GM18511 (cell line): ENCODE results near the gene EEF1AKMT4.

ENCODE experiments used
- ATAC-seq: cut with Tn5 transposase; IDR thresholded peaks from one replicate; pipeline ENCODE4 v1.9.1; 2021; ENCODE audit warnings: mild to moderate bottlenecking, moderate library complexity; ENCODE audit not compliant: unreplicated experiment

Gene EEF1AKMT4

DNA sequence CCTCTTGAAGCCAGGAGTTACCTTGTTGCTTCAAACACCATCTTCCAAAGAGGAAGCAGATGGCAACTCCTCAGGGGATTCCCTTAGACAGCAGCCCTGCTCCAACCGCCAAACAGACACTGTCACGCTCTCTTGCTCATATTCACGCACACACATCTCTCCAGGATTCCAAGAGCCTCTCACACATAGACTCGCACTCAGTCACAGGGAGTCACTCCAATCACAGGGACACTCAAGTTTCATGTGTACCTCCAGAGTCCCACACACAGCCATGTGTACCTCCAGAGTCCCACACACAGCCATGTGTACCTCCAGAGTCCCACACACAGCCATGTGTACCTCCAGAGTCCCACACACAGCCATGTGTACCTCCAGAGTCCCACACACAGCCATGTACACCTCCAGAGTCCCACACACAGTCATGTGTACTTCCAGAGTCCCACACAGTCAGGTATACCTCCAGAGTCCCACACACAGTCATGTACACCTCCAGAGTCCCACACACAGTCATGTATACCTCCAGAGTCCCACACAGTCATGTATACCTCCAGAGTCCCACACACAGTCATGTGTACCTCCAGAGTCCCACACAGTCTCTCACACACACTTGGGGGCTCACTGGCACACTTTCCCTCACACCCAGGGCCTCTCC lies 14.0 kb upstream of the EEF1AKMT4 start:
- no peak for ATAC-seq

DNA sequence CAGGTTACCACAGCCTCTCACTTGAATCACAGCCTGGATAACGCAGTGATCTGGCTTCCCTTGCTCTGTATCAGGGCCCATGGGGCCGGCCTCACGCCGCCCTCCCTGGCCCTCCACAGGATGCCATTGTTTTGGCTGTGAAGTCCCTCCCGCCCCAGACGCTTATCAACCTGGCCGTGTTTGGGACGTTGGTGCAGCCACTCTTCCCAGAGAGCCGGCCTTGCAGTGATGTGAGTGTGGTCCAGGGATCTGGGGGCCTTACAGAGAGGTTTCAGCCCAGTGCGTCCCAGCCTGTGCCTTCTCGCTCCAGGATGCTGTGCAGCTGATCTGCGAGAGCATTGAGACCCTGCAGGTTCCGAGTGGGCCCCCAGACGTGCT lies 13.4 kb upstream of the EEF1AKMT4 start:
- no peak for ATAC-seq

DNA sequence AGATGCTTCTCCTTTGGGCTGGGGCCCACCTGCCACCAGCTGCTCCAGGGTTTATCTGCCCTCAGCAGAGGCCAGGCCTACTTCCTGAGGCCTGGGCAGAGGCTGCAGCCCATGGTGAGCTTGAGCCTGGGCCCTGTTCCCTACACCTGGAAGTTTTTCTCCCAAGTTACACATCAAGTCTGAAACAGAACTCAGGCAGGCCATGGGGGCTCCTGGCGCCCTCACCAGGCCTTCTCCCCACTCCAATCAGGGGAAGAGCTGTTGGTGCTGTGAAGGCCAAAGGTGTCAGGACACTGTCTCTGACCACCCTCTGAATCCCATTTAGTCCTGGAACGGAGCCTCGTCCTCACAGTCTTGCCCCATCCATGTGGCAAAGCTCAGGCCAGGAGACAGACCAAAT lies 12.8 kb upstream of the EEF1AKMT4 start:
- ATAC-seq: no peak

DNA sequence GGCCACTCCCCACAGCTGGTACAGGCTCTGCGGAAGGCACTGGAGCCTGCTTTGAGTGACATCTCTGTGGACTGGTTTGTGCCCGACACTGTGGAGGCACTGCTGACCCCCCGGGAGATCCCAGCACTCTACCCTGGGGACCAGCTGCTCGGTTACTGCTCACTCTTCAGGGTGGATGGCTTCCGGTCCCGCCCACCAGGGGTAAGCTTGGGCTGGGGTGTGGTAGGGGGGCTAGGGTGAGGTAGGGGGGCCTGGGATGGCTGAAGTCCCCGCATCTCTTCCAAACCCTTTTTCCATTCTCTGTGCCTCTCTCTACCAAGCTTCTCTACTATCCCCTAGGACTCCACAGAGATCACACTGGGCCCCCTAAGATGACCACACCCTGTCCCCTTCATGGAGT lies 12.3 kb upstream of the EEF1AKMT4 start:
- no peak for ATAC-seq

DNA sequence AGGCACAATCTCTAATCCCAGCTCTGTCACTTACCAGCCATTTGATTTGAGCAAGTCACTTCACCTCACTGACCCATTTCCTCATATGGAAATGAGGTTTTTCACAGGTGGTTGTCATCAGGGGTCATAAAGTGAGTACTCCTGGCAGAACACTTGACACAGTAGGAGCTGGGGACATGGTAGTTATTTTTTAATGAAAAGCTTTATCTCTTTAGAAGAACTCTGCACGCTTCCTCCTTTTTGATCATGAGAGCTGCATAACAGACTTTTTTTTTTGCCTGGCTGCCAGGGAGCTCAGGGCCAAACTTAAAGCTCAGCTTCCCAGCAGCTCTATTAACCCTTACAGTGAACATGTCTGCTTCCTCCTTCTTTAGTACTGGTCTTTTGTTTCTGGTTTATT lies 11.7 kb upstream of the EEF1AKMT4 start:
- no peak for ATAC-seq

DNA sequence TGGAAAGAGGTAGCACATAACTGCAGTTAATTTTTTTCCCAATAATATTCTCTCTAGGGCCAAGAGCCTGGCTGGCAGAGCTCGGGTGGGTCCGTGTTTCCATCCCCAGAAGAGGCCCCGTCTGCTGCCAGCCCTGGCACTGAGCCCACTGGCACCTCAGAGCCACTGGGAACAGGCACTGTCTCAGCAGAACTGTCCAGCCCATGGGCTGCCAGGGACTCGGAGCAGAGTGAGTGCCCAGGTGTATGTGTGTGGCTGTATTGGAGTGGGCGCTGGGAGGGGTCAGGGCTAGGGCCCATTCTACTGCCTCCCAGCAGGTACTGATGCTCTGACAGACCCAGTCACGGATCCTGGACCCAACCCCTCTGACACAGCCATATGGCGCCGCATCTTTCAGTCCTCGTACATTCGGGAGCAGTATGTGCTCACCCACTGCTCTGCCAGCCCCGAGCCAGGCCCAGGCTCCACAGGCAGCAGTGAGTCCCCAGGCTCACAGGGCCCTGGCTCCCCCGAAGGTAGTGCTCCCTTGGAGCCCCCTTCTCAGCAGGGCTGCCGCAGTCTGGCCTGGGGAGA lies 11.1 kb upstream of the EEF1AKMT4 start:
- no peak for ATAC-seq

DNA sequence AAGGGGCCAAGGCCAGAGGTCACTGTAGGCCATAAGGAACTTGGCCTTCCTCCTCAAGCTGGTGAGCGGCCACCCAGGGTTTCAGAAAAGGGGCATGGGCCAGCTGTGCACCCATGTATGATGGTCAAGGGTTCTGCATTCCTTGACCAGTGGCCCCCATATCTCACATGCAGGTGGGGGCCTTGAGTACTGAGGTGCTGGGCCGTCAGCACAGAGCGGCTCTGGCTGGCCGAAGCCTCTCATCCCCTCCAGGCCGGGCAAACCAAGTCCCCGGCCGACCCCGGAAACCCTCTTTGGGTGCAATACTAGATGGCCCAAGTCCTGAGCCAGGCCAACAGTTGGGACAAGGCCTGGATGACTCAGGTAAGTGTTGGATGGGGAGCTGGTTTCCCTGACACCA lies 10.3 kb upstream of the EEF1AKMT4 start:
- no peak for ATAC-seq

DNA sequence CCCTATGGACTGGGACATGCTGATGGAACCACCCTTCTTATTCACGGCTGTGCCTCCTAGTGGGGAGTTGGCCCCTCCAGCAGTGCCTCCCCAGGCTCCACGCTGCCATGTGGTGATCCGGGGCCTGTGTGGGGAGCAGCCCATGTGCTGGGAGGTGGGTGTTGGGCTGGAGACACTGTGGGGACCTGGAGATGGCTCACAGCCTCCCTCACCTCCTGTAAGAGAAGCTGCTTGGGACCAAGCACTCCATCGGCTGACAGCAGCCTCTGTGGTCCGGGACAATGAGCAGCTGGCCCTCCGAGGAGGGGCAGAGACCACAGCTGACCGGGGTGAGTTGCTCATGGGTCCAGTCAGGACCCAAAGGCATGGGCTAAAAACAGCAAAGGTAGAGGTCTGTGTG lies 9.8 kb upstream of the EEF1AKMT4 start:
- no peak for ATAC-seq

DNA sequence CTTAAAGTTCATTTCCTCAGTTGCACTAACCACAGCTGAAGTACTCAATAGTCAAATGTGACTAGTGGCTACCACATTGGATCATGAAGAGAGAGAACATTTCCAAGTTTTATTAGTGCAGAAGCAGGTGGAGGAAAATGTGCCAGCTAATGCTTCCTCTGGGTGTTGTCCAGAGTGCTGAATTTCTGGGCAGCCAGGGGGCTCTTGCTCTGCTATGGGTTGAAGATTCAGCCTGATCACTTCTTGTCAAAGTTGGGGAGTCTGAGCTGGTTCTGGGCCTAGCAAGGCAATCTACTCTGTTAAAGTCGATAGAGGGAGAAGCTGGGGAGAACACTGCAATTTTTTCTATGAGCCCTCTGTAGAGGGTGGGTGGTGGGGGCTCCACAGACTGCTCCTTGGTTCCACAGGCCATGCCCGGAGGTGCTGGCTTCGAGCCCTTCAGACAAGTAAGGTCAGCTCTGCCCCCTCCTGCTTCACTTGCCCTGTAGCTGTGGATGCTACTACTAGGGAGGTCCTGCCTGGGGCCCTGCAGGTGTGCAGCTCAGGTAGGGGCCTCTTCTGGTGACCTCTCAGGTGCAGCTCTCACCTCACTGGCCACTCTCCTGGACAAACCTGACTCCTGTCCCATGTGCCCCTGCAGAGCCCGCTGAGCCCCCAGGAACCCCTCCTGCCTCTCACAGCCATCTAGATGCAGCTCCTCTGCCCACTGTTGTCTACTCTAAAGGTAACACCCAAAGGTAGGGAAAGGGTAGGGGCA lies 8.9 kb upstream of the EEF1AKMT4 start:
- no peak for ATAC-seq

DNA sequence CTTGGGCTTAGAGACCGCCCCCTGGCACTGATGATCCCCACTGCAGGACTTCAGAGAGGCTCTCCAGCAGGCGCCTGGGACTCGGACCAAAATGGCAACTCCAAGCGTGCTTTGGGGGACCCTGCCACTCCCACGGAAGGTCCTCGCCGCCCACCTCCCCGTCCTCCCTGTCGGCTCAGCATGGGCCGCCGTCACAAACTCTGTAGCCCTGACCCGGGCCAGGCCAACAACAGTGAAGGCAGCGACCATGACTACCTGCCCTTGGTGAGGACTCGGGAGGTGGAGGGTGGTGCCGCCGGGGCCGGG lies 8.4 kb upstream of the EEF1AKMT4 start:
- ATAC-seq: no peak

DNA sequence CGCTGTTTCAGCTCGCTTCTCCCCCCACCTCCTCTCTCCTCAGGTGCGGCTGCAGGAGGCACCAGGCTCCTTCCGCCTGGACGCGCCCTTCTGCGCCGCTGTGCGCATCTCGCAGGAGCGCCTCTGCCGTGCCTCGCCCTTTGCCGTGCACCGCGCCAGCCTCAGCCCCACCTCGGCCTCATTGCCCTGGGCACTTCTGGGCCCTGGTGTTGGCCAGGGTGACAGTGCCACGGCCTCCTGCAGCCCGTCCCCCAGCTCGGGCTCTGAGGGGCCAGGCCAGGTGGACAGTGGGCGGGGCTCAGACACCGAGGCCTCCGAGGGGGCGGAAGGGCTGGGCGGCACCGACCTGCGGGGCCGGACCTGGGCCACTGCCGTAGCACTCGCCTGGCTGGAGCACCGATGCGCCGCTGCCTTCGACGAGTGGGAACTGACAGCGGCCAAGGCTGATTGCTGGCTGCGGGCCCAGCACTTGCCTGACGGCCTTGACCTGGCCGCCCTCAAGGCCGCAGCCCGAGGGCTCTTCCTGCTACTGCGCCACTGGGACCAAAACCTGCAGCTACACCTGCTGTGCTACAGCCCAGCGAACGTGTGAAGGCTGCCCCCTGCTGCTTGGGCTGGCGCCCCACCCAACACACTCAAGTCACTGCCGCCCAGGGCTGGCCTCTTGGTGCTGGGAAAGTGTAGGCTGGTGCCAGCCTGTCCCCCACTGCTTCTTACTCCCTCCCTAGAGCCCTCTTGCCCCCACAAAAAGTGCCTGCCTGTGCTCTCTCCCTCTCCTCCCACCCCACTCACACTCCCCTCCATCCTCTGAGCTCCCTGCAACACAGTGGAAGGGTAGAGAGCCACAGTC lies 7.8 kb upstream of the EEF1AKMT4 start:
- ATAC-seq: no peak

DNA sequence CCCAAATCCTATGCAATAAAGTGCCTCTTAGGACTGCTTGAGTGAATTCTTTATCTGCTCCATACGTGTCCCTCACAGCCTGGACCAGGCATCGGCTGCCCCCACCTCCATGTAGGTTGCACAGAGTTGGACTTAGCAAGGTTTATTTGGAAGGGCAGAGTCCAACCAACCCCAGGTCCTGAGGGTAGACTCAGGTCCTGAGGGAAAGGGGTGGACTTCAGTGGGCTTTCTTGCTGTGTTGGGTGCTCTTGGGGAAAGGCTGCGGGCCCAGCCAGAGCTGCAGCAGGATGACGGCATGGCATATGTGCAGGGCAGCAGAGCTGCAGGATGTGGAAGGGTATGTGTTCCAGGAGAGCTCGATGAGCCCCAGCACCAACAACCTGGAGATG lies 7.2 kb upstream of the EEF1AKMT4 start:
- ATAC-seq: no peak

DNA sequence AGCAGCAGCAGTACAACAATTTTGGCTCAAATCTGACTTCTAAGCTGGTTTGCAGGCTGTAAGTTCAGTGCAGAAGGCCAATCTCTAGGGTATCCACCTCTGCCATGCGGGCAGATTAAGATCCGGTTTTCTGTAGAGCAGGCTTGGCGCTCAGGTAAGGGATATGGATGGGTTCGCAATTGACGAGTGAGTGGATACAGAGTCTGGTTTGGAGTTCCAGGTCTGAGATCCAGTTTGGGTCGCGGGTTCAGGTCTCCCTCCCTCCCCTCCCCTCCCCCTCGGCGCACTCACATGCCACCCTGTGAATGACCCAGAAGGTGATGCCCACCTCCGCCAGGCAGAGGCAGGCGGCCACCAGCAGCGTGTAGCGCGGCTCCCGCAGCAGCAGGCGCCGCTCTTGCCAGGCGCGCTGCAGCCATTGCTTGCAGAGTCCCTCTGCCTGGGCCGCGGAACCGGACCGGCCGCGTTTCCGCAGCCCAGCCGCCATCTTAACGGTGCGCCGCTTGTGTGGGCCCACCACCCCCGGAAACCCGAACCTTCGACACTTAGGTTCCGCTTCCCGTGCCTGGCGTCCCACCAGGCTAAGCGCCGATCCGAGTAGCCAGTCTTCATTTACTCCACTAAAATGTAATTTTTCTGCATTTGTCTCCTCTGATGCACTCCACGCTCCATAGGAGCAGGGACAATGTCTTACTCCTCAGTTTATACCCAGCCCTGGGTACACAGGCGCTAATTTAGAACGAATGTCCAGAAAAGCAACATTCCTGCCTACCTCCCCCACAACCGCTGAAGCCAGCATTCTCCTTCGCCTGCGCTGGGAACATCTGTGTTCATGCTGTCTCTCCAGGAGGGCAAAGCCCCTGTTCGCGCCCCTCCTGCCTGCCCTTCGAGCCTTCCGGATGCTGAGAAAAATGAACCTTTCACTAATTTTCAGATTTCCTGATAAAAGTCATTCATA lies 739 bp upstream of the EEF1AKMT4 start, which contains the start of gene ALG3:
TSS of gene ALG3 (minus strand) at position 509 of the 958 bp plus-strand sequence. CDS start at position 487, 22 bp downstream.
- ATAC-seq: peak; percentile 61

DNA sequence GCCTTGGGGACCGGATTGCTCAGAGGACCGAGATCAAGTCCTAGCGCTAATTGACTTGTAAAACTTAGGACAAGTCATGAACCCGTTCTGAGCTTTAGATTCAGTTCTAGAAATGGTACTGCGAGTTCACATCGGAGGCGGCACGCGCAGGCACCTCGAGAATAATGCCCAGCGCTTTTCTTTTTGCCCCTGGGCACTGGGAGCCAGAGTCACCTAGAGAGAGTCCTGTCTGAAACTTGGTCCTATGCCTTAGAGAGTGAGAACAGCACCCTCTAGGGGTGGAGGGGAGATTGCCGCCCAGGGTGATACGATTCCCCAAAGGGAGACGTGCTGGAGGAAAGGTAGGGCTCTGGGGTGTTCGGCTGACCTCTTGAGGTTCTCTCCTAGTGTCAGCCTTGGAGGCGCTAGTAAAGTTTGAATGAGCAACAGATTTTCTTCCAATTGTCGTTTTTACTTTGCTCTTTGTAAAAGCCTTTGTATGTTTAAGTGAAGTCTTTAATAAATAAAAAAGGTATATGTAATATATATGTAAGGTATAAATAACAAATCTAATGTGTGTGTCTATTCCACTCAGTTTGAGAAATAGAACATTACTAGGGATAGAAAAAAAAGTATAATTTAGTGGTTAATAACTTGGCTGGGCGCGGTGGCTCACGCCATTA lies 826 bp downstream of the EEF1AKMT4 start:
- ATAC-seq: peak; percentile 75

DNA sequence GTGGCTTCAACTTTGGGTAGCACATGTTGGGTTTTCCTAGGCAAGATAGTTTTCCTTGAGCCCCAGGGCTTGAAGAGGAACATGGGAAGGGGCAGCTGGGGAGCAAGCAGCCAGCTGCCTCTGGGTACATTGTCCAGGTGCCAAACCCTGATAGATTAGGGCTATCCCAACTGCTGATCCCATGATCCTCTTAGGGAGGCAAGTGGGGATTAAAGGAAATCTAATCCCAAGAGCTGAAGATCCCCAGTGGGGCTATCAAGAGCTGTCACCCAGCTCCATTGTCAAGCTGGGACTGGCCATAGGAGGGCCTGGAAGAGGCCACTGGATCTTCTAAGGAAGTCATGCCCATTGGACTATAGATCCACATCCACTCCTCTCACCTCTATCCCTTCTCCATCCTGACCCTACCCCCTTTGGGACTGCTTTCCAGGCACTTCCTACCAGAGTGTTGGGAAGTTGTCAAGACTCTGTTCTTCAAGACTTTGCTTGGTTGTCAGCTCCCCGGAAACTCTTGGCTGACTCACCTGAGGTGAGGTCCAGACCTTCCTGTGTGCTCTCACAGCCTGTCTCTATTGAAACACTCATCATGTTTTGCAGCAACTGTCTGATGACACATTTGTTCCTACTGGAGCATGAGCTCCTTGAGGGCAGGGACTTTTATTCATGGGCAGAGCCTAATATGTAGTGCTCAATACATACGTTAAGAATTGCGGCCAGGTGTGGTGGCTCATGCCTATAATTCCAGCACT lies 6.0 kb downstream of the EEF1AKMT4 start:
- ATAC-seq: no peak

DNA sequence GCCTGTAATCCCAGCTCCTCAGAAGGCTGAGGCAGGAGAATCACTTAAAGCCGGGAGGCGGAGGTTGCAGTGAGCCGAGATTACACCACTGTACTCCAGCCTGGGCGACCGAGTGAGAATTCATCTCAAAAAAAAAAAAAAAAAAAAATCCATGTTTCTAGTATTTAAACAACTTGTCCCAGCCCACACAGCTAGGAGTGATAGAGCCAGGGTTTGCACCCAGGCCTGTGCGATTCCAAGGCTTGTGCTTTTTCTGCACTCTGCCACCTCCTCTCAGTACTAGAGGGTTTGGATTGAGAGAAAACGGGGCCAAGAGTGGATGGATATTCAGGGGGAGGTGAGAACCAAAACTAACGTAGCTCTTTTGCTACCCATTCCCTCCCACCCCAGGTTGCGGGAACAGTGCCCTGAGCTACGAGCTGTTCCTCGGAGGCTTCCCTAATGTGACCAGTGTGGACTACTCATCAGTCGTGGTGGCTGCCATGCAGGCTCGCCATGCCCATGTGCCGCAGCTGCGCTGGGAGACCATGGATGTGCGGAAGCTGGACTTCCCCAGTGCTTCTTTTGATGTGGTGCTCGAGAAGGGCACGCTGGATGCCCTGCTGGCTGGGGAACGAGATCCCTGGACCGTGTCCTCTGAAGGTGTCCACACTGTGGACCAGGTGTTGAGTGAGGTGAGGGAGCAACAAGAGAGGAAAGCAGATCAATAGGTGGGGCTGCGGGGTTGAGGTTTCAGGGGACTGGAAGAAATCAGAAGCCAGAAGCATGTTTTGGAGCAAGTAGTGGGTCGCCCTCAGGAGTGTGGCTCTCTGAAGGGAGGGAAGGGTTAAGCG lies 7.8 kb downstream of the EEF1AKMT4 start:
- ATAC-seq: no peak

DNA sequence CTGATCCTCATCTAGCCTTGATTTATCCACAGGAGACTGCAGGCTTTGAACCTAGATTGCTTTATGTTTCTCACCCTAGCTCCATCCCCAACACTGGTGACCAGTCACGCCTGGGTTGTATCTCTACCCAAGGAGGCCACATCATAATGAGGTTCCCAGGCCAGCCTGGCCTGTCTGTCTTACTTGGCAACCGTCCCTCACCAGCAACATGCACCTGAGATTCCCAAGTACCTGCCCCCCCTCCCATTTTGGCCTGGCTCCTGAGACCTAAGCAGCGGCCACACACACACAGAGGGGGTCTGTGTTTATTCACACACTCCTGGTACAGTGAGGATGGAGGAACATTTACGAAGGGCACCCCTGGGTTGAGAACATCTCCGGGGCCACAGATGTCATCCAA lies 9.5 kb downstream of the EEF1AKMT4 start:
- no peak for ATAC-seq

DNA sequence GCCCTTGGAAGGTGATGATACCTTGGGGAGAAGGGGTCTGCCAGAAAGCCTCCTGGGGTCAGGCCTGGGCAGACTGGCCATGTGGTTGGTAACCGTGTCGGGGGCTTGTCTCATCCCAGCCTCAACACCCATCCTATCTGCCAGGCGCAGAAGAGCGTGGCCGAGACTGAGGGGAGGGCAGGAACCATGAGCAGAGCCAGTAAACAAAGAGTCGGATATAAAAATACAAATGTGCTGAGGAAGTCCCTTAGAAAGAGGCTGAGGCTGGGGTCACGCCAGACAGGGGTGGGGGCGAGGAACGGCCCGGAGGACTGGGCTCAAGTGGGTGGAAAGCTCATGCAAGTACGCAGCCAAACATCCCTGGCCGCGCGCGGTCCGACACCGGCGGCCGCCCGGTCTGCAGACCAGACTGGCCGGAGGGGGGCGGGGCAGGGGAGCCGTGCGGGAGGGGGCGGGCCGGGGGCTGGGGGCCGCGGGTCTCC lies 10.0 kb downstream of the EEF1AKMT4 start:
- no peak for ATAC-seq
